A549 (cell line): ENCODE results near the gene AFDN.

Experiments
- TF ChIP-seq, protein P1 (sequence below): fragments of >200 bp; sonication (Bioruptor Twin); formaldehyde crosslinking; IDR thresholded peaks from 3 replicates; pipeline ENCODE4 v1.5.1; 2016
- TF ChIP-seq, protein P2 (sequence below): fragments of 200-600 bp; sonication (generic); IDR thresholded peaks from 2 replicates; pipeline ENCODE4 v1.6.1; 2016; ENCODE audit warnings: antibody characterized with exemption, mild to moderate bottlenecking, moderate library complexity

DNA sequence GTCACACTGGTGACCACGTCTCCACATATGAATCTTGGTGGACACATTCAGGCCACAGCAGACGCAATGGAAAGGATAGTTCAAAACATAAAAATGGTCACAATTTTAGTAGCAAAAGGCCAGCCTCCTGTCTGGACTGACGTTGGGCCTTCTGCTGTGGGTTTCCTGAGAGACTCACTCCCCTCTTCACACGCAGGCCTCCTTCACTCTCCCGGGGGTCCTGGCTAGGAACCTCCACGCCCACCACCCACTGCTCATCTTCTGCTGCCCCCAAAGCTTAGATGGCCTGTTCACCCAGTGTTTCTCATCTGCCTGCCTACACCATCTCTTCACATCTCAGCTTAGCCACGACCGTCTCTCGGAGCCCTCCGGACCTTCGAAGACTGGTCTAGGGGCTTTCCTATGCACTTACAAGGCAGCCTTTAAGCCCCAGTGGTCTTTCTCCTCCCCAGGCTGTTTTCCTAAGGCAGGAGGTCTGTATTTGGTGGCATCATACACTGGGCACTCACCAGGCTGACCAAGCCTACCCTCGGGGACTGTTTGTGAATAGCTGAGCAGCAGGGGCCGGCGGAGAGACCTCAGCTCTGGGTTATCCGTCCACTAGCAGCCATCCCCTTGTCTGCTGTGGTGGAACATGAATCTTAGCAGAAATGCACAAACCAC, 46.6 kb upstream of the AFDN start:
- TF ChIP-seq, protein P1, sequence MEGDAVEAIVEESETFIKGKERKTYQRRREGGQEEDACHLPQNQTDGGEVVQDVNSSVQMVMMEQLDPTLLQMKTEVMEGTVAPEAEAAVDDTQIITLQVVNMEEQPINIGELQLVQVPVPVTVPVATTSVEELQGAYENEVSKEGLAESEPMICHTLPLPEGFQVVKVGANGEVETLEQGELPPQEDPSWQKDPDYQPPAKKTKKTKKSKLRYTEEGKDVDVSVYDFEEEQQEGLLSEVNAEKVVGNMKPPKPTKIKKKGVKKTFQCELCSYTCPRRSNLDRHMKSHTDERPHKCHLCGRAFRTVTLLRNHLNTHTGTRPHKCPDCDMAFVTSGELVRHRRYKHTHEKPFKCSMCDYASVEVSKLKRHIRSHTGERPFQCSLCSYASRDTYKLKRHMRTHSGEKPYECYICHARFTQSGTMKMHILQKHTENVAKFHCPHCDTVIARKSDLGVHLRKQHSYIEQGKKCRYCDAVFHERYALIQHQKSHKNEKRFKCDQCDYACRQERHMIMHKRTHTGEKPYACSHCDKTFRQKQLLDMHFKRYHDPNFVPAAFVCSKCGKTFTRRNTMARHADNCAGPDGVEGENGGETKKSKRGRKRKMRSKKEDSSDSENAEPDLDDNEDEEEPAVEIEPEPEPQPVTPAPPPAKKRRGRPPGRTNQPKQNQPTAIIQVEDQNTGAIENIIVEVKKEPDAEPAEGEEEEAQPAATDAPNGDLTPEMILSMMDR, result no peak
- TF ChIP-seq, protein P2, sequence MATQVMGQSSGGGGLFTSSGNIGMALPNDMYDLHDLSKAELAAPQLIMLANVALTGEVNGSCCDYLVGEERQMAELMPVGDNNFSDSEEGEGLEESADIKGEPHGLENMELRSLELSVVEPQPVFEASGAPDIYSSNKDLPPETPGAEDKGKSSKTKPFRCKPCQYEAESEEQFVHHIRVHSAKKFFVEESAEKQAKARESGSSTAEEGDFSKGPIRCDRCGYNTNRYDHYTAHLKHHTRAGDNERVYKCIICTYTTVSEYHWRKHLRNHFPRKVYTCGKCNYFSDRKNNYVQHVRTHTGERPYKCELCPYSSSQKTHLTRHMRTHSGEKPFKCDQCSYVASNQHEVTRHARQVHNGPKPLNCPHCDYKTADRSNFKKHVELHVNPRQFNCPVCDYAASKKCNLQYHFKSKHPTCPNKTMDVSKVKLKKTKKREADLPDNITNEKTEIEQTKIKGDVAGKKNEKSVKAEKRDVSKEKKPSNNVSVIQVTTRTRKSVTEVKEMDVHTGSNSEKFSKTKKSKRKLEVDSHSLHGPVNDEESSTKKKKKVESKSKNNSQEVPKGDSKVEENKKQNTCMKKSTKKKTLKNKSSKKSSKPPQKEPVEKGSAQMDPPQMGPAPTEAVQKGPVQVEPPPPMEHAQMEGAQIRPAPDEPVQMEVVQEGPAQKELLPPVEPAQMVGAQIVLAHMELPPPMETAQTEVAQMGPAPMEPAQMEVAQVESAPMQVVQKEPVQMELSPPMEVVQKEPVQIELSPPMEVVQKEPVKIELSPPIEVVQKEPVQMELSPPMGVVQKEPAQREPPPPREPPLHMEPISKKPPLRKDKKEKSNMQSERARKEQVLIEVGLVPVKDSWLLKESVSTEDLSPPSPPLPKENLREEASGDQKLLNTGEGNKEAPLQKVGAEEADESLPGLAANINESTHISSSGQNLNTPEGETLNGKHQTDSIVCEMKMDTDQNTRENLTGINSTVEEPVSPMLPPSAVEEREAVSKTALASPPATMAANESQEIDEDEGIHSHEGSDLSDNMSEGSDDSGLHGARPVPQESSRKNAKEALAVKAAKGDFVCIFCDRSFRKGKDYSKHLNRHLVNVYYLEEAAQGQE, result no peak
